IPS-15b (cell line): ENCODE data around the gene FNTB.

Source experiments
- H3K27me3 ChIP-seq: one replicate; pipeline ENCODE4 v1.6.1; 2013; ENCODE audit warnings: low read length; ENCODE audit not compliant: control insufficient read depth, insufficient read depth
- H3K36me3 ChIP-seq: one replicate; pipeline ENCODE4 v1.6.1; 2013; ENCODE audit warnings: low read length; ENCODE audit not compliant: control insufficient read depth, insufficient read depth
- H3K4me1 ChIP-seq: one replicate; pipeline ENCODE4 v1.6.1; 2013; ENCODE audit warnings: mild to moderate bottlenecking, low read length; ENCODE audit not compliant: control insufficient read depth, insufficient read depth
- H3K4me3 ChIP-seq: one replicate; pipeline ENCODE4 v1.5.1; 2013; ENCODE audit warnings: low read depth, low read length
- H3K9ac ChIP-seq: one replicate; pipeline ENCODE4 v1.6.1; 2013; ENCODE audit warnings: low read depth, mild to moderate bottlenecking, low read length
- H3K9me3 ChIP-seq: one replicate; pipeline ENCODE4 v1.6.1; 2013; ENCODE audit warnings: mild to moderate bottlenecking, low read length; ENCODE audit not compliant: control insufficient read depth, insufficient read depth

Gene FNTB

GRCh38 chr14:65006261-65006721, 19.6 kb downstream of the FNTB start:
- Histone ChIP-seq H3K27me3 (no peaks in the 10 kb centered on the region), H3K36me3 (no peaks in the 10 kb centered on the region), H3K4me1 (peaks cover 8% of the 10 kb centered on the region), H3K9me3 (no peaks in the 10 kb centered on the region), H3K9ac (no peak overlapping the region), H3K4me3 (no peak overlapping the region)

- Histone ChIP-seq H3K27me3 (no peaks in the 10 kb centered on the region), H3K4me3 (no peak overlapping the region), H3K9me3 (no peaks in the 10 kb centered on the region), H3K36me3 (no peaks in the 10 kb centered on the region), H3K9ac (no peak overlapping the region), H3K4me1 (peaks cover 8% of the 10 kb centered on the region)
Measured at GRCh38 chr14:65007202-65007601, 20.5 kb downstream of the FNTB start.

GRCh38 chr14:65010211-65010931, 23.7 kb downstream of the FNTB start:
- peaks cover 5% of the 10 kb centered on the region for H3K36me3 ChIP-seq
- H3K4me1 ChIP-seq = no peaks in the 10 kb centered on the region
- no peaks in the 10 kb centered on the region for H3K27me3 ChIP-seq
- no peak overlapping the region for H3K9ac ChIP-seq
- H3K4me3 ChIP-seq = no peak overlapping the region
- H3K9me3 ChIP-seq = no peaks in the 10 kb centered on the region

- Histone ChIP-seq H3K9ac (no peak overlapping the region), H3K4me3 (no peak overlapping the region), H3K36me3 (peaks cover 12% of the 10 kb centered on the region), H3K4me1 (no peaks in the 10 kb centered on the region), H3K9me3 (no peaks in the 10 kb centered on the region), H3K27me3 (no peaks in the 10 kb centered on the region)
Measured at GRCh38 chr14:65011538-65011937, 24.8 kb downstream of the FNTB start.

- H3K36me3 ChIP-seq = peaks cover 12% of the 10 kb centered on the region
- no peaks in the 10 kb centered on the region for H3K27me3 ChIP-seq
Measured at GRCh38 chr14:65012353-65012752, 25.7 kb downstream of the FNTB start.

GRCh38 chr14:65015391-65015790, 28.7 kb downstream of the FNTB start:
- Histone ChIP-seq H3K9ac (no peak overlapping the region), H3K27me3 (no peaks in the 10 kb centered on the region), H3K9me3 (no peaks in the 10 kb centered on the region), H3K36me3 (peaks cover 12% of the 10 kb centered on the region), H3K4me3 (no peak overlapping the region), H3K4me1 (no peaks in the 10 kb centered on the region)

More at GRCh38 chr14:65012353-65012752, 25.7 kb downstream of the FNTB start:
- Histone ChIP-seq H3K9me3 (no peaks in the 10 kb centered on the region), H3K4me3 (no peak overlapping the region), H3K4me1 (no peaks in the 10 kb centered on the region), H3K9ac (no peak overlapping the region)

- H3K9me3 ChIP-seq = no peaks in the 10 kb centered on the region
- H3K4me1 ChIP-seq = no peaks in the 10 kb centered on the region
- H3K27me3 ChIP-seq = no peaks in the 10 kb centered on the region
- H3K9ac ChIP-seq = no peak overlapping the region
- H3K36me3 ChIP-seq = peaks cover 12% of the 10 kb centered on the region
- no peak overlapping the region for H3K4me3 ChIP-seq
Measured at GRCh38 chr14:65016471-65016870, 29.8 kb downstream of the FNTB start.

GRCh38 chr14:65019944-65020566, 33.4 kb downstream of the FNTB start:
- Histone ChIP-seq H3K27me3 (no peaks in the 10 kb centered on the region), H3K9me3 (no peaks in the 10 kb centered on the region), H3K4me1 (no peaks in the 10 kb centered on the region), H3K9ac (no peak overlapping the region), H3K4me3 (no peak overlapping the region), H3K36me3 (peaks cover 8% of the 10 kb centered on the region)

GRCh38 chr14:65024957-65025356, 38.3 kb downstream of the FNTB start:
- H3K4me3 ChIP-seq = no peak overlapping the region
- no peaks in the 10 kb centered on the region for H3K9me3 ChIP-seq
- H3K4me1 ChIP-seq = no peaks in the 10 kb centered on the region
- no peaks in the 10 kb centered on the region for H3K27me3 ChIP-seq
- H3K36me3 ChIP-seq = peaks cover 8% of the 10 kb centered on the region
- H3K9ac ChIP-seq = no peak overlapping the region

GRCh38 chr14:65025818-65026217, 39.1 kb downstream of the FNTB start:
- no peaks in the 10 kb centered on the region for H3K4me1 ChIP-seq
- no peaks in the 10 kb centered on the region for H3K9me3 ChIP-seq
- H3K4me3 ChIP-seq = no peak overlapping the region
- H3K9ac ChIP-seq = no peak overlapping the region
- no peaks in the 10 kb centered on the region for H3K27me3 ChIP-seq
- H3K36me3 ChIP-seq = peaks cover 8% of the 10 kb centered on the region

- H3K9ac ChIP-seq = no peak overlapping the region
- no peaks in the 10 kb centered on the region for H3K4me1 ChIP-seq
- no peak overlapping the region for H3K4me3 ChIP-seq
- no peaks in the 10 kb centered on the region for H3K27me3 ChIP-seq
- H3K36me3 ChIP-seq = peaks cover 8% of the 10 kb centered on the region
- no peaks in the 10 kb centered on the region for H3K9me3 ChIP-seq
Measured at GRCh38 chr14:65026526-65026925, 39.8 kb downstream of the FNTB start.

- no peaks in the 10 kb centered on the region for H3K27me3 ChIP-seq
- no peaks in the 10 kb centered on the region for H3K9me3 ChIP-seq
- no peak overlapping the region for H3K9ac ChIP-seq
- peaks cover 8% of the 10 kb centered on the region for H3K36me3 ChIP-seq
- H3K4me3 ChIP-seq = no peak overlapping the region
- H3K4me1 ChIP-seq = no peaks in the 10 kb centered on the region
Measured at GRCh38 chr14:65027127-65027799, 40.6 kb downstream of the FNTB start.
